SK-N-SH (cell line): ENCODE data around the gene ZBTB1.

Source experiments
- EP300 ChIP-seq, 2 experiments: IDR thresholded peaks; 2 replicates each; pipeline versions ENCODE4 v1.4.0 to v1.6.1; 2012; ENCODE audit warnings: borderline replicate concordance in 1 of 2, low read depth in 1 of 2, low read length in 1 of 2
- GATA2 ChIP-seq: sonication (generic); formaldehyde crosslinking; IDR thresholded peaks from 2 replicates; pipeline ENCODE4 v1.5.0; 2020; ENCODE audit warnings: mild to moderate bottlenecking, missing genetic modification reagents
- JUND ChIP-seq: IDR thresholded peaks from 2 replicates; pipeline ENCODE4 v1.4.0; 2012
- REST ChIP-seq: IDR thresholded peaks from 2 replicates; pipeline ENCODE4 v1.6.1; 2012; ENCODE audit warnings: mild to moderate bottlenecking, low read depth, low read length, moderate library complexity
- RFX5 ChIP-seq: IDR thresholded peaks from 2 replicates; pipeline ENCODE4 v1.6.1; 2012; ENCODE audit warnings: mild to moderate bottlenecking, improper control_type of control experiment, low read length
- SIN3A ChIP-seq: IDR thresholded peaks from 2 replicates; pipeline ENCODE4 v1.6.1; 2012; ENCODE audit warnings: low read depth, mild to moderate bottlenecking, low read length, moderate library complexity, borderline replicate concordance
- TAF1 ChIP-seq: IDR thresholded peaks from 2 replicates; pipeline ENCODE4 v1.6.1; 2012; ENCODE audit warnings: low read depth, mild to moderate bottlenecking, low read length, moderate library complexity, borderline replicate concordance
- ZBTB33 ChIP-seq: IDR thresholded peaks from 2 replicates; pipeline ENCODE4 v1.4.0; 2012; ENCODE audit warnings: low read depth, borderline replicate concordance
- TF ChIP-seq, protein P1 (sequence below): fragments of 200-600 bp; sonication (generic); IDR thresholded peaks from 2 replicates; pipeline ENCODE4 v1.6.1; 2017; ENCODE audit warnings: antibody characterized with exemption, mild to moderate bottlenecking, moderate library complexity
- TF ChIP-seq, protein P2 (sequence below): IDR thresholded peaks from 2 replicates; pipeline ENCODE4; 2012
- TF ChIP-seq, protein P3 (sequence below): IDR thresholded peaks from 2 replicates; pipeline ENCODE4 v1.4.0; 2012; ENCODE audit warnings: low read depth, borderline replicate concordance
- TF ChIP-seq, protein P4 (sequence below): fragments of 150-350 bp; IDR thresholded peaks from 2 replicates; pipeline ENCODE4 v1.6.1; 2017; ENCODE audit warnings: antibody characterized with exemption, low read length, low read depth, borderline replicate concordance

GRCh38 chr14:64502887-64503433, 1.6 kb upstream of the ZBTB1 start:
- TF ChIP-seq EP300 (IDR thresholded peaks at IDR 0.05; ENCODE audit: borderline replicate concordance in 1 of 2, low read depth in 1 of 2, low read length in 1 of 2) (no peak), ZBTB33 (no peak), REST (no peak), TAF1 (no peak), RFX5 (no peak), SIN3A (no peak), GATA2 (CRISPR knock-in tag) (no peak), JUND (no peak)
- TF ChIP-seq, protein P1, sequence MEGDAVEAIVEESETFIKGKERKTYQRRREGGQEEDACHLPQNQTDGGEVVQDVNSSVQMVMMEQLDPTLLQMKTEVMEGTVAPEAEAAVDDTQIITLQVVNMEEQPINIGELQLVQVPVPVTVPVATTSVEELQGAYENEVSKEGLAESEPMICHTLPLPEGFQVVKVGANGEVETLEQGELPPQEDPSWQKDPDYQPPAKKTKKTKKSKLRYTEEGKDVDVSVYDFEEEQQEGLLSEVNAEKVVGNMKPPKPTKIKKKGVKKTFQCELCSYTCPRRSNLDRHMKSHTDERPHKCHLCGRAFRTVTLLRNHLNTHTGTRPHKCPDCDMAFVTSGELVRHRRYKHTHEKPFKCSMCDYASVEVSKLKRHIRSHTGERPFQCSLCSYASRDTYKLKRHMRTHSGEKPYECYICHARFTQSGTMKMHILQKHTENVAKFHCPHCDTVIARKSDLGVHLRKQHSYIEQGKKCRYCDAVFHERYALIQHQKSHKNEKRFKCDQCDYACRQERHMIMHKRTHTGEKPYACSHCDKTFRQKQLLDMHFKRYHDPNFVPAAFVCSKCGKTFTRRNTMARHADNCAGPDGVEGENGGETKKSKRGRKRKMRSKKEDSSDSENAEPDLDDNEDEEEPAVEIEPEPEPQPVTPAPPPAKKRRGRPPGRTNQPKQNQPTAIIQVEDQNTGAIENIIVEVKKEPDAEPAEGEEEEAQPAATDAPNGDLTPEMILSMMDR, result no peak
- TF ChIP-seq, protein P2, sequence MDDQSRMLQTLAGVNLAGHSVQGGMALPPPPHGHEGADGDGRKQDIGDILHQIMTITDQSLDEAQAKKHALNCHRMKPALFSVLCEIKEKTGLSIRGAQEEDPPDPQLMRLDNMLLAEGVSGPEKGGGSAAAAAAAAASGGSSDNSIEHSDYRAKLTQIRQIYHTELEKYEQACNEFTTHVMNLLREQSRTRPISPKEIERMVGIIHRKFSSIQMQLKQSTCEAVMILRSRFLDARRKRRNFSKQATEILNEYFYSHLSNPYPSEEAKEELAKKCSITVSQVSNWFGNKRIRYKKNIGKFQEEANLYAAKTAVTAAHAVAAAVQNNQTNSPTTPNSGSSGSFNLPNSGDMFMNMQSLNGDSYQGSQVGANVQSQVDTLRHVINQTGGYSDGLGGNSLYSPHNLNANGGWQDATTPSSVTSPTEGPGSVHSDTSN, result no peak
- TF ChIP-seq, protein P3, sequence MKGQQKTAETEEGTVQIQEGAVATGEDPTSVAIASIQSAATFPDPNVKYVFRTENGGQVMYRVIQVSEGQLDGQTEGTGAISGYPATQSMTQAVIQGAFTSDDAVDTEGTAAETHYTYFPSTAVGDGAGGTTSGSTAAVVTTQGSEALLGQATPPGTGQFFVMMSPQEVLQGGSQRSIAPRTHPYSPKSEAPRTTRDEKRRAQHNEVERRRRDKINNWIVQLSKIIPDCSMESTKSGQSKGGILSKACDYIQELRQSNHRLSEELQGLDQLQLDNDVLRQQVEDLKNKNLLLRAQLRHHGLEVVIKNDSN, result no peak
- TF ChIP-seq, protein P4, sequence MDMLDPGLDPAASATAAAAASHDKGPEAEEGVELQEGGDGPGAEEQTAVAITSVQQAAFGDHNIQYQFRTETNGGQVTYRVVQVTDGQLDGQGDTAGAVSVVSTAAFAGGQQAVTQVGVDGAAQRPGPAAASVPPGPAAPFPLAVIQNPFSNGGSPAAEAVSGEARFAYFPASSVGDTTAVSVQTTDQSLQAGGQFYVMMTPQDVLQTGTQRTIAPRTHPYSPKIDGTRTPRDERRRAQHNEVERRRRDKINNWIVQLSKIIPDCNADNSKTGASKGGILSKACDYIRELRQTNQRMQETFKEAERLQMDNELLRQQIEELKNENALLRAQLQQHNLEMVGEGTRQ, result no peak
